ENCODE measurements around the gene SUFU.
A peak's percentile ranks its signal among the peaks of the same experiment; 100 is the strongest.

Gene SUFU

GRCh38 chr10:102649797-102650654 is 146.3 kb downstream of the SUFU start:
- in situ Hi-C loops (cut with MboI; ENCODE audit: low pct_unique_long_range_greater_than_20kb, low sequenced_read_pairs, unreplicated experiment), result no loop called here
- no peak for DNase-seq (ENCODE audit: low spot score)
- no peak for TF ChIP-seq CTCF (IDR thresholded peaks at IDR 0.05; ENCODE audit: extremely low read depth, insufficient read depth, missing control alignments)

GRCh38 chr10:102650655-102651454 is 147.1 kb downstream of the SUFU start:
- in situ Hi-C loops (cut with MboI; ENCODE audit: low pct_unique_long_range_greater_than_20kb, low sequenced_read_pairs, unreplicated experiment), result no loop called here
- no peak for TF ChIP-seq CTCF (IDR thresholded peaks at IDR 0.05; ENCODE audit: extremely low read depth, insufficient read depth, missing control alignments)
- DNase-seq (ENCODE audit: low spot score), result no peak

- DNase-seq (ENCODE audit: low spot score), result no peak
- no peak for TF ChIP-seq CTCF (IDR thresholded peaks at IDR 0.05; ENCODE audit: extremely low read depth, insufficient read depth, missing control alignments)
- in situ Hi-C loops (cut with MboI; ENCODE audit: low pct_unique_long_range_greater_than_20kb, low sequenced_read_pairs, unreplicated experiment), result no loop called here
Measured at GRCh38 chr10:102651455-102652169, 147.8 kb downstream of the SUFU start.

- no peak for TF ChIP-seq CTCF (IDR thresholded peaks at IDR 0.05; ENCODE audit: extremely low read depth, insufficient read depth, missing control alignments)
- in situ Hi-C loops (cut with MboI; ENCODE audit: low pct_unique_long_range_greater_than_20kb, low sequenced_read_pairs, unreplicated experiment), result no loop called here
- DNase-seq (ENCODE audit: low spot score), result peak; percentile 75
Measured at GRCh38 chr10:102652170-102652916, 148.6 kb downstream of the SUFU start.

GRCh38 chr10:102653060-102653459 is 149.3 kb downstream of the SUFU start:
- TF ChIP-seq CTCF (IDR thresholded peaks at IDR 0.05; ENCODE audit: extremely low read depth, insufficient read depth, missing control alignments), result no peak
- in situ Hi-C loops (cut with MboI; ENCODE audit: low pct_unique_long_range_greater_than_20kb, low sequenced_read_pairs, unreplicated experiment), result no loop called here
- no peak for DNase-seq (ENCODE audit: low spot score)

- no peak for DNase-seq (ENCODE audit: low spot score)
- no peak for TF ChIP-seq CTCF (IDR thresholded peaks at IDR 0.05; ENCODE audit: extremely low read depth, insufficient read depth, missing control alignments)
- in situ Hi-C loops (cut with MboI; ENCODE audit: low pct_unique_long_range_greater_than_20kb, low sequenced_read_pairs, unreplicated experiment), result no loop called here
Measured at GRCh38 chr10:102654566-102654965, 150.8 kb downstream of the SUFU start.

Data from GM13977 (cell line).